ENCODE measurements around the gene AP2B1.

AP2B1 gene

GRCh38 chr17:35641032-35641431, 53.9 kb downstream of the AP2B1 start:
- no peak for DNase-seq

GRCh38 chr17:35645923-35646322, 58.8 kb downstream of the AP2B1 start:
- DNase-seq = no peak

GRCh38 chr17:35651467-35651866, 64.3 kb downstream of the AP2B1 start:
- no peak for DNase-seq

- DNase-seq = no peak
These were observed 66.7 kb downstream of the AP2B1 start for GRCh38 chr17:35653619-35654361.

GRCh38 chr17:35655303-35655702, 68.2 kb downstream of the AP2B1 start:
- DNase-seq = no peak

GRCh38 chr17:35660902-35661301, 73.8 kb downstream of the AP2B1 start:
- DNase-seq = no peak

GRCh38 chr17:35664685-35665084, 77.6 kb downstream of the AP2B1 start:
- no peak for DNase-seq

- no peak for DNase-seq
These were observed 78.5 kb downstream of the AP2B1 start for GRCh38 chr17:35665662-35666061.

GRCh38 chr17:35666070-35666469, 78.9 kb downstream of the AP2B1 start:
- no peak for DNase-seq

GRCh38 chr17:35666967-35667532, 79.9 kb downstream of the AP2B1 start:
- no peak for DNase-seq

- DNase-seq = no peak
These were observed 81.7 kb downstream of the AP2B1 start for GRCh38 chr17:35668802-35669201.

- no peak for DNase-seq
These were observed 87.4 kb downstream of the AP2B1 start for GRCh38 chr17:35674552-35674951.

GRCh38 chr17:35676441-35676840, 89.3 kb downstream of the AP2B1 start:
- no peak for DNase-seq

GRCh38 chr17:35679007-35679682, 92.0 kb downstream of the AP2B1 start:
- no peak for DNase-seq

GRCh38 chr17:35683591-35683990, 96.5 kb downstream of the AP2B1 start:
- no peak for DNase-seq

- DNase-seq = no peak
These were observed 97.1 kb downstream of the AP2B1 start for GRCh38 chr17:35684055-35684802.

- DNase-seq = no peak
These were observed 105.5 kb downstream of the AP2B1 start for GRCh38 chr17:35692512-35693210.

GRCh38 chr17:35693662-35694061, 106.5 kb downstream of the AP2B1 start:
- DNase-seq = no peak

GRCh38 chr17:35694906-35695305, 107.8 kb downstream of the AP2B1 start:
- DNase-seq = no peak

- no peak for DNase-seq
These were observed 108.5 kb downstream of the AP2B1 start for GRCh38 chr17:35695613-35696012.

GRCh38 chr17:35698800-35699199, 111.7 kb downstream of the AP2B1 start:
- no peak for DNase-seq

- no peak for DNase-seq
These were observed 113.0 kb downstream of the AP2B1 start for GRCh38 chr17:35700150-35700549.

GRCh38 chr17:35701491-35701890, 114.4 kb downstream of the AP2B1 start:
- DNase-seq = no peak
